Measurements from ENCODE around the gene STAT6. TPM values are rescaled to one million over a fixed set of nuclear protein-coding genes. Genes with fewer than 3 reads are reported as not detected.
A peak's percentile ranks its signal among the peaks of the same experiment; 100 is the strongest.

Gene STAT6
- total RNA-seq, 6 experiments from 2014 or later: 83.7 to 102 (median 93.5) TPM

DNA sequence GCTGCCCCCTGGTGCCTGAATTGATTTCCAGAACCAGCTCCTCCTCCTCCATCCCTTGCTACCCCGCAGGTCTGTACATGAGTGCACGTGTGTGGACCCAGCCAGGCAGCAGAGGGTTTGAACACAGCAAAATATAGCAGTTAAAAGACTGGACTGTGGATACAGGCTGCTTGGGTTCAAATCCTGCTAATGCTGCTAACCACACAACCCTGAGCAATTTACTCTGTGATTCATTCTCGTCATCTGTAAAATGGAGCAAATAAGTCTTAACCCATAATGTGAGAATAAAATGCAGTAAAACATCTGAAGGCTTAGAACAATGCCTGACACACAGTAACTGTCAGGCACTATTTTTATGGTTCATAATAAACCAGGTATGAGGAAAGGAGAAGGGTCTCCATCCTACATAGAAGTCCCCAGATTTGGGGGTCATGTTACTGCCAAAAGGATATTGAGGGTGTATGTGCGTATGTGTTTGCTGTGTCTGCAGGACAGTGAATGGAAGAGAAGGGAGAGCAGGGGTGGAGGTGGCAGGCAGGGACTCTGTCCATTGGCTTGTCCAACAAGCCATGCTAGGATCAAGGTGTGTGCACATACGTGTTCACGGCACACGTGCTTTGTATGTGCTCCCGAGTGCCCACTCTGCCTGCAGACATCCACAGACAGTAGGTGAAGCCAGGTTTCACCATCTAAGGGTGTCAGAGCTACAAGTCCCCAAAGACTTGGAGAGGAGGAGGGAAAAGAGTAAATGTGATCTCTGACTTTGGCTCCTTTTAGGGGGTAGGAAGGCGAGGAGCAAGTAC is 1.5 kb upstream of the STAT6 start:
- Mint-ChIP-seq H3K36me3 (ENCODE audit: low read depth) (peaks cover 5% of the 10 kb centered on the region; the same call in 1 of the 2 replicates), H3K9me3 (peaks cover 5% of the 10 kb centered on the region), H3K27ac (no peak overlapping the region), H3K27me3 (ENCODE audit: insufficient read depth) (peaks cover 9% of the 10 kb centered on the region), H3K4me3 (peak overlapping the region; percentile 92; the same call in 1 of the 2 replicates), H3K4me1 (ENCODE audit: low read depth) (peaks cover 40% of the 10 kb centered on the region)
- TF ChIP-seq, protein P1, sequence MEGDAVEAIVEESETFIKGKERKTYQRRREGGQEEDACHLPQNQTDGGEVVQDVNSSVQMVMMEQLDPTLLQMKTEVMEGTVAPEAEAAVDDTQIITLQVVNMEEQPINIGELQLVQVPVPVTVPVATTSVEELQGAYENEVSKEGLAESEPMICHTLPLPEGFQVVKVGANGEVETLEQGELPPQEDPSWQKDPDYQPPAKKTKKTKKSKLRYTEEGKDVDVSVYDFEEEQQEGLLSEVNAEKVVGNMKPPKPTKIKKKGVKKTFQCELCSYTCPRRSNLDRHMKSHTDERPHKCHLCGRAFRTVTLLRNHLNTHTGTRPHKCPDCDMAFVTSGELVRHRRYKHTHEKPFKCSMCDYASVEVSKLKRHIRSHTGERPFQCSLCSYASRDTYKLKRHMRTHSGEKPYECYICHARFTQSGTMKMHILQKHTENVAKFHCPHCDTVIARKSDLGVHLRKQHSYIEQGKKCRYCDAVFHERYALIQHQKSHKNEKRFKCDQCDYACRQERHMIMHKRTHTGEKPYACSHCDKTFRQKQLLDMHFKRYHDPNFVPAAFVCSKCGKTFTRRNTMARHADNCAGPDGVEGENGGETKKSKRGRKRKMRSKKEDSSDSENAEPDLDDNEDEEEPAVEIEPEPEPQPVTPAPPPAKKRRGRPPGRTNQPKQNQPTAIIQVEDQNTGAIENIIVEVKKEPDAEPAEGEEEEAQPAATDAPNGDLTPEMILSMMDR (IDR thresholded peaks at IDR 0.05): peak; percentile 87
- DNase-seq: no peak

DNA sequence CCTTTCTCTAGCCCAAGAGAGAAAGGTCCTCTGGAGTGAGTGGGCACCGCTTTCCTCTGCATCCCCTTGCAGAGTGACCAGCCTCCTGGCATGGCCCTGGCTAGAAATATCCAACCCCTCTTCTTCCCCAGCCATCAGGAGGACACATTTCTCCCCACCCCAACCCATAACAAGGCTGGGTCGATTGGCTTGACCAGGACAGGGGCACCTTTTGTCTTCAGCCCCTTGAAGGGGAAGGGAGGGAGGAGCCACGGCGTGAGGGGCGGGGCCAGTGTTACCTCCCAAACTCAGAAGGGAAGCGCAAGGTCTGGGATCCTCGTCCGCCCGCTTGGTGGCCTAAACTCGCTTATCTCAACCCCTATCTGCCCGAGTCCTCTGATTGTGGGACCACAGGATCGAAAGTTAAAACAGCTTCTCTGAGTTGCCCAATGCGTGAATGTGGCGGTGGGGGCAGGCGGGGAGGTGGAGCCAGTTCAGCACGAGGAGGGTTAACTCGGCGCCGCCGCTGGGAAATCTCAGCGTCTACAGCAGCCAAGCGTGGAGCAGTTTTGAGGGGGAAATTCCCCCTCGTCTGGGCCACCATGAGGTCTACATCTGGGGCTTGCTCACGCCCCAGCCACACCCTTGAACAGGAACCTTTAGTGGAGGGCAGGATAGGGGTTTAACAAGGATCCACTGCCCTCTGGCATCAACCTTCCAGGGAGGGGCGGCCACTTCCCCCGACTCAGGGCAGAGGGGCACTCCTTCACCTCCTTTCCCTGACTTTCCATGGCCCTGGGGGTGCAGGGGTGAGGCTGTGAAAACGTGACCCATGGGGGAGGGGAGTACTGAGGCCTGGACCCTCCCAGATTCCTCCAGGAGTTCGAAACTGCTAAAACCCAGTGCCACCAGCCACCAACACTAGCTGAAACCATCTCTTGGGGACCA is 795 bp downstream of the STAT6 start:
- DNase-seq: peak; percentile 53
- peaks cover 18% of the 10 kb centered on the region for H3K36me3 Mint-ChIP-seq (ENCODE audit: low read depth)
- peak overlapping the region; percentile 92 for H3K4me3 Mint-ChIP-seq
- H3K27me3 Mint-ChIP-seq (ENCODE audit: insufficient read depth): peaks cover 9% of the 10 kb centered on the region
- peak overlapping the region; percentile 89 for H3K27ac Mint-ChIP-seq
- peaks cover 5% of the 10 kb centered on the region for H3K9me3 Mint-ChIP-seq
- TF ChIP-seq, protein P1 (IDR thresholded peaks at IDR 0.05): no peak; the same call in 1 of the 2 replicates
- peaks cover 42% of the 10 kb centered on the region for H3K4me1 Mint-ChIP-seq (ENCODE audit: low read depth)

DNA sequence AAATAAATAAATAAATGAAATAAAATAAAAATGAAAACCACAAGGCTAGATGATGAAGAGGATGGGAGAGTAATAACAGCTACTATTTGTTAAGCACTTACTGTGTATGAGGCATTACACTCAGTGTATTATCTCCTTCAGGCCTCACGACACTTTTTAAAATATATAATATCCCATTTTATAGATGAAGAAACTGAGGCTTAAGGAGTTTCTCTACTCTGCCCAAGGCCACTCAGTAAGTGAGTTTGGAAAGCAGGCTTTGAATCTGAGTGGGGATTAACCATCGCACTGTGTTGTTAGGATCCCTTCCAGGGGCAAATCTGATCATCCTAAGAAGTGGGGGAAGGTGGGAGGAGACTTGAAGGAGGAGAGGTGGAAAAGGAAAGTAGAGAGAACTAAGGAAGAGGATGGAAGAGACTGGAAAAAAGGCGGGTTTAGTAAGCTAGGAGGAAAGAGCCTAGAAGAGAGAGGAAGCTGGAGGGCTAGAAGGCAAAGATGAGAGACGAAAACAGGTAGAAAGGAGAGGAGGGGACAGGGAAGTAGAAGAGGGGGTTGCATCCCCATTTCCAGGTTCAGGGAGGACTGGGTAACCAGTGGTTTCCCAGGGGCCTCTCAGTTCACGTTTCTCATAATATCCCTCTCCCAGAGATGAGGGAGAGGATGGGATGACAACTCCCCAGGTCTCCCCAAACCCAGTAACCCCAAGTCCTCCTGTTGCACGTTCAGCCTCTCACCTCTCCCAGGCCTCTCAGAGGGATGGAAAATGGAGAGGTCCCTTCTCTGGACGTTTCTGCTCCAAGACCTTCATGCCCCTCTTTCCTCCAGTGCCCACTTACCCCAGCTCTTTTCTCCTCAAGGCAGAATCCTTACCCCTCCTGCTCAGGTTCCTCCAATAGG is 1.7 kb downstream of the STAT6 start:
- H3K27me3 Mint-ChIP-seq (ENCODE audit: insufficient read depth): peaks cover 9% of the 10 kb centered on the region
- H3K36me3 Mint-ChIP-seq (ENCODE audit: low read depth): peaks cover 18% of the 10 kb centered on the region
- H3K4me1 Mint-ChIP-seq (ENCODE audit: low read depth): peaks cover 42% of the 10 kb centered on the region
- H3K27ac Mint-ChIP-seq: peak overlapping the region; percentile 89
- TF ChIP-seq, protein P1 (IDR thresholded peaks at IDR 0.05): no peak
- DNase-seq: no peak
- peak overlapping the region; percentile 92 for H3K4me3 Mint-ChIP-seq
- peaks cover 5% of the 10 kb centered on the region for H3K9me3 Mint-ChIP-seq

DNA sequence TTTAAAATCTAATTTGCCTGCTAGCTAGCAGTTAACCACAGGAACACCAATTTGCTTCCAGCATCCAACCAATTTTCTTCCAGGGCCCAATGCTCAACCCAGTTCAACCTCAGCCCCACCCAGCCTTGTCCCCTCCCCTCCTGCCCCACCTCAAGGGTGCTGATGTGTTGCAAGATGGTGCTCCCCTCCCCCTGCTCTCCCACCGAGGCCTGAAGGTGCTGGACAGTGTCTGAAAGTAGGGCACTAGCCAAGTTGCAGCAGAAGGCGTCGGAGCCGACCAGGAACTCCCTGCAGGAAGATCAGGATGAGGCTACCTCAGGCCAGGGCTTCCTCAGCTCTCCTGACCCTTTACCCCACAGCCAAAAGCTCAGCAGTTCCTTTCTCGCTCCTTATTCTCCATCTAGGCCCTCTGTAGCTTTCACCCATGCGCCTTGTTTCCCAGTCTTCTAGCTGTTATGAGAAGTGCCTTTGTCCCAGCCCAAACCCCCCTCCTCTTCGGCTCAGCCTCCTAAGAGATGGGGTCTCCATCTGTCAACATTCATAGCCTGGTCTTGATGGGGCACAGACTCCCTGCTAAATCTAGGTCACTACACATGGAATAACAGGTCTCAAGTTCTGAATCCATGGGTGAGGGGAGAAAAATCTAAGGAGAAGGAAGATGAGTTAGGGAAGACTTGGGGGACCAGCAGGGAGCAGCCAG is 3.6 kb downstream of the STAT6 start:
- Mint-ChIP-seq H3K27me3 (ENCODE audit: insufficient read depth) (peaks cover 9% of the 10 kb centered on the region), H3K9me3 (peaks cover 5% of the 10 kb centered on the region), H3K27ac (peak overlapping the region; percentile 15; the same call in 1 of the 2 replicates), H3K4me1 (ENCODE audit: low read depth) (peaks cover 37% of the 10 kb centered on the region), H3K36me3 (ENCODE audit: low read depth) (peaks cover 23% of the 10 kb centered on the region), H3K4me3 (no peak overlapping the region)
- no peak for DNase-seq
- TF ChIP-seq, protein P1 (IDR thresholded peaks at IDR 0.05): no peak

Data from HFFc6 (cell line).